Activated naive CD4-positive, alpha-beta T cell treated with anti-CD3 and anti-CD28 coated beads for 36 hours (primary cell): ENCODE results near the gene SPEF2. TPM values are rescaled to one million over a fixed set of nuclear protein-coding genes. Genes with fewer than 3 reads are reported as not detected.
"Not testable (repeated sequence)": the region's sequence is repeated elsewhere in the genome, so short reads cannot be mapped to it uniquely, and the experiment has no call there.

ENCODE experiments used
- CTCF ChIA-PET: fragments of 350-600 bp; sonication (Branson Sonifier 250); formaldehyde crosslinking; loops from one replicate; lab custom pipeline; 2021; ENCODE audit warnings: antibody characterized with exemption; lab: Charles Lee
- DNase-seq: peaks from one replicate; pipeline ENCODE4 v3.0.0-alpha.2; 2020
- H3K27ac Mint-ChIP-seq: one replicate; pipeline ENCODE4 v1.8.0; 2021; ENCODE audit warnings: mild to moderate bottlenecking, mixed read lengths
- H3K27me3 Mint-ChIP-seq: one replicate; pipeline ENCODE4 v1.8.0; 2021; ENCODE audit warnings: low read depth, mixed read lengths
- H3K36me3 Mint-ChIP-seq: one replicate; pipeline ENCODE4 v1.8.0; 2021; ENCODE audit warnings: low read depth, mixed read lengths
- H3K4me1 Mint-ChIP-seq: one replicate; pipeline ENCODE4 v1.8.0; 2021; ENCODE audit warnings: low read depth, mixed read lengths
- H3K4me3 Mint-ChIP-seq: one replicate; pipeline ENCODE4 v1.8.0; 2021; ENCODE audit warnings: mild to moderate bottlenecking, moderate library complexity, mixed read lengths
- H3K9me3 Mint-ChIP-seq: one replicate; pipeline ENCODE4 v1.8.0; 2021; ENCODE audit warnings: mixed read lengths
- intact Hi-C: fragments of 100-400 bp; cut with micrococcal nuclease; formaldehyde crosslinking; loops from one replicate; pipeline ENCODE4 v1.15.1; 2023
- total RNA-seq, 2 experiments: library from RNA; stranded (reverse); gene quantifications; one replicate each; pipeline ENCODE4 v1.2.3, GENCODE V29; 2021

Gene SPEF2
- total RNA-seq, 2 experiments from 2014 or later = 6.5 to 6.6 TPM

- Mint-ChIP-seq H3K36me3 (peaks cover 57% of the 10 kb centered on the region), H3K27ac (peak overlapping the region; percentile 100), H3K27me3 (no peaks in the 10 kb centered on the region), H3K4me1 (peaks cover 55% of the 10 kb centered on the region), H3K9me3 (peaks cover 21% of the 10 kb centered on the region), H3K4me3 (peak overlapping the region; percentile 91)
- no peak for DNase-seq
- intact Hi-C loops = loop anchor here (10.0 kb wide), 2 partner anchors 926 to 1024 kb away; partner anchors contain the start of genes DNAJC21 and NIPBL
- CTCF ChIA-PET = interaction anchor here (1.1 to 14.8 kb wide), 10 partner anchors 10 to 233 kb away, joined by 3 to 163 read pairs (median 6); no protein-coding TSS in a partner anchor
Measured at GRCh38 chr5:35850967-35851680, 233.5 kb downstream of the SPEF2 start.

GRCh38 chr5:35852084-35852734 lies 234.5 kb downstream of the SPEF2 start:
- Mint-ChIP-seq H3K4me3 (peak overlapping the region; percentile 91), H3K27me3 (no peaks in the 10 kb centered on the region), H3K4me1 (peaks cover 63% of the 10 kb centered on the region), H3K9me3 (peaks cover 10% of the 10 kb centered on the region), H3K27ac (peak overlapping the region; percentile 100), H3K36me3 (peaks cover 55% of the 10 kb centered on the region)
- intact Hi-C loops = loop anchor here (1.0 to 10.0 kb wide), 11 partner anchors 16 to 1023 kb away; partner anchors contain the start of genes DNAJC21 and NIPBL
- peak; percentile 78 for DNase-seq
- CTCF ChIA-PET = interaction anchor here (1.0 to 14.8 kb wide), 9 partner anchors 10 to 234 kb away, joined by 3 to 163 read pairs (median 6); no protein-coding TSS in a partner anchor

GRCh38 chr5:35852773-35853172 lies 235.1 kb downstream of the SPEF2 start:
- Mint-ChIP-seq H3K36me3 (peaks cover 55% of the 10 kb centered on the region), H3K27me3 (no peaks in the 10 kb centered on the region), H3K9me3 (peaks cover 5% of the 10 kb centered on the region), H3K4me3 (peak overlapping the region; percentile 91), H3K27ac (peak overlapping the region; percentile 100), H3K4me1 (peaks cover 66% of the 10 kb centered on the region)
- CTCF ChIA-PET = interaction anchor here (0.7 to 14.8 kb wide), 8 partner anchors 9 to 218 kb away, joined by 3 to 163 read pairs (median 8); no protein-coding TSS in a partner anchor
- DNase-seq = no peak
- intact Hi-C loops = loop anchor here (1.0 to 10.0 kb wide), 11 partner anchors 16 to 1022 kb away; partner anchors contain the start of genes DNAJC21 and NIPBL

- peaks cover 54% of the 10 kb centered on the region for H3K36me3 Mint-ChIP-seq
- peaks cover 64% of the 10 kb centered on the region for H3K4me1 Mint-ChIP-seq
- peak overlapping the region; percentile 91 for H3K4me3 Mint-ChIP-seq
- no peaks in the 10 kb centered on the region for H3K27me3 Mint-ChIP-seq
- H3K27ac Mint-ChIP-seq = peak overlapping the region; percentile 100
- CTCF ChIA-PET = interaction anchor here (0.6 to 14.8 kb wide), 9 partner anchors 20 to 110 kb away, joined by 3 to 163 read pairs (median 4); no protein-coding TSS in a partner anchor
- intact Hi-C loops = loop anchor here (1.0 to 10.0 kb wide), 5 partner anchors 73 to 1021 kb away; partner anchors contain the start of genes DNAJC21, NIPBL and SPEF2
- peak; percentile 77 for DNase-seq
- H3K9me3 Mint-ChIP-seq = no peaks in the 10 kb centered on the region
Measured at GRCh38 chr5:35853631-35854030, 236.0 kb downstream of the SPEF2 start.

GRCh38 chr5:35854248-35854647 lies 236.6 kb downstream of the SPEF2 start:
- DNase-seq = peak; percentile 79
- Mint-ChIP-seq H3K4me3 (peak overlapping the region; percentile 91), H3K27ac (peak overlapping the region; percentile 100), H3K4me1 (peaks cover 62% of the 10 kb centered on the region), H3K9me3 (no peaks in the 10 kb centered on the region), H3K36me3 (peaks cover 60% of the 10 kb centered on the region), H3K27me3 (no peaks in the 10 kb centered on the region)
- CTCF ChIA-PET = interaction anchor here (0.6 to 14.8 kb wide), 13 partner anchors 23 to 203 kb away, joined by 3 to 163 read pairs (median 4); no protein-coding TSS in a partner anchor
- intact Hi-C loops = loop anchor here (1.0 to 10.0 kb wide), 5 partner anchors 74 to 1021 kb away; partner anchors contain the start of genes DNAJC21, NIPBL and SPEF2

GRCh38 chr5:35855187-35855586 lies 237.5 kb downstream of the SPEF2 start:
- Mint-ChIP-seq H3K4me1 (peaks cover 55% of the 10 kb centered on the region), H3K4me3 (peak overlapping the region; percentile 91), H3K36me3 (peaks cover 69% of the 10 kb centered on the region), H3K27me3 (no peaks in the 10 kb centered on the region), H3K9me3 (no peaks in the 10 kb centered on the region), H3K27ac (peak overlapping the region; percentile 100)
- DNase-seq = no peak
- CTCF ChIA-PET = interaction anchor here (0.8 to 14.8 kb wide), 10 partner anchors 22 to 204 kb away, joined by 3 to 163 read pairs (median 5); no protein-coding TSS in a partner anchor
- intact Hi-C loops = loop anchor here (5.0 to 10.0 kb wide), 3 partner anchors 387 to 1020 kb away; partner anchors contain the start of genes DNAJC21, NADK2 and NIPBL

GRCh38 chr5:35856186-35856764 lies 238.6 kb downstream of the SPEF2 start:
- Mint-ChIP-seq H3K36me3 (peaks cover 79% of the 10 kb centered on the region), H3K27ac (peak overlapping the region; percentile 100), H3K4me3 (peak overlapping the region; percentile 91), H3K4me1 (peaks cover 55% of the 10 kb centered on the region)
- H3K9me3 Mint-ChIP-seq, DNase-seq, H3K27me3 Mint-ChIP-seq: not testable (repeated sequence)
- intact Hi-C loops = loop anchor here (1.0 to 10.0 kb wide), 7 partner anchors 20 to 1019 kb away; partner anchors contain the start of genes DNAJC21, NADK2 and NIPBL
- CTCF ChIA-PET = interaction anchor here (0.6 to 14.8 kb wide), 9 partner anchors 19 to 97 kb away, joined by 3 to 163 read pairs (median 4); no protein-coding TSS in a partner anchor

GRCh38 chr5:35856765-35857351 lies 239.2 kb downstream of the SPEF2 start, which contains the start of gene IL7R:
TSS of gene IL7R (plus strand) at chr5:35856891. CDS start at chr5:35856978, 87 bp downstream.
- H3K36me3 Mint-ChIP-seq = peaks cover 85% of the 10 kb centered on the region
- CTCF ChIA-PET = interaction anchor here (1.2 to 14.8 kb wide), 8 partner anchors 20 to 76 kb away, joined by 3 to 163 read pairs (median 12); no protein-coding TSS in a partner anchor
- H3K9me3 Mint-ChIP-seq = no peaks in the 10 kb centered on the region
- H3K4me3 Mint-ChIP-seq = peak within 1 kb of the TSS; percentile 91
- no peaks in the 10 kb centered on the region for H3K27me3 Mint-ChIP-seq
- peaks cover 55% of the 10 kb centered on the region for H3K4me1 Mint-ChIP-seq
- intact Hi-C loops = loop anchor here (1.0 to 10.0 kb wide), 15 partner anchors 21 to 1018 kb away; partner anchors contain the start of genes DNAJC21, NADK2 and NIPBL
- peak within 1 kb of the TSS; percentile 100 for H3K27ac Mint-ChIP-seq
- DNase-seq = peak; percentile 50

GRCh38 chr5:35857606-35858205 lies 240.0 kb downstream of the SPEF2 start:
- H3K4me1 Mint-ChIP-seq = peaks cover 57% of the 10 kb centered on the region

GRCh38 chr5:35859101-35859661 lies 241.5 kb downstream of the SPEF2 start:
- peaks cover 70% of the 10 kb centered on the region for H3K4me1 Mint-ChIP-seq
- no peaks in the 10 kb centered on the region for H3K27me3 Mint-ChIP-seq
- CTCF ChIA-PET = interaction anchor here (0.9 to 14.8 kb wide), 15 partner anchors 8 to 208 kb away, joined by 3 to 163 read pairs (median 7); no protein-coding TSS in a partner anchor
- intact Hi-C loops = loop anchor here (5.0 to 10.0 kb wide), 3 partner anchors 383 to 1016 kb away; partner anchors contain the start of genes DNAJC21, NADK2 and NIPBL
- H3K36me3 Mint-ChIP-seq = peaks cover 91% of the 10 kb centered on the region
- H3K27ac Mint-ChIP-seq = peak overlapping the region; percentile 100
- no peaks in the 10 kb centered on the region for H3K9me3 Mint-ChIP-seq
- DNase-seq = no peak
- peak overlapping the region; percentile 81 for H3K4me3 Mint-ChIP-seq

More at GRCh38 chr5:35857606-35858205, 240.0 kb downstream of the SPEF2 start:
- H3K36me3 Mint-ChIP-seq = peaks cover 92% of the 10 kb centered on the region
- H3K9me3 Mint-ChIP-seq = no peaks in the 10 kb centered on the region
- H3K27me3 Mint-ChIP-seq = no peaks in the 10 kb centered on the region
- H3K27ac Mint-ChIP-seq = peak overlapping the region; percentile 100
- DNase-seq = no peak
- intact Hi-C loops = loop anchor here (1.0 to 10.0 kb wide), 12 partner anchors 27 to 1017 kb away; partner anchors contain the start of genes DNAJC21, NADK2 and NIPBL
- H3K4me3 Mint-ChIP-seq = peak overlapping the region; percentile 91
- CTCF ChIA-PET = interaction anchor here (1.4 to 14.8 kb wide), 10 partner anchors 21 to 206 kb away, joined by 3 to 163 read pairs (median 12); no protein-coding TSS in a partner anchor
